ENCODE data around the gene EN1.

EN1 gene

DNA sequence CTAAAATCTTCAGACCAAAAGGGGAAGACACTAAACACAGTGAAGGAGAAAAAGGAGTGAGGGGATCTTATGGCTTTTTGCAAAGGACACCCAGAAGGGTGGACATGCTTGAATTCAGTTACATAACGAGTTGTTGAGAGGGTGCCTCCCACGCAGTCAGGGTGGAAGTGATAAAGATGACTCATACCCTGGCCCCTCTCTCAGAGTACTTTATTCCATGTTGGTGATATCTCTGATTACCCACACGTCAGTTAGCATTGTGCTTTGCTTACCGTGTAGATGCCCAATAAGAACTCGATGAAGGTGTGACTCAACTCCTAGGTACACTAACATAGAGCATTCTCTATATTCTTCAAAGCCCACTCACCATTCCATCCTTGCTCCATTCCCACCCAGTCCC is 44.4 kb downstream of the EN1 start:
- no peak for DNase-seq (ENCODE audit: low read depth)
- TF ChIP-seq, protein P1, sequence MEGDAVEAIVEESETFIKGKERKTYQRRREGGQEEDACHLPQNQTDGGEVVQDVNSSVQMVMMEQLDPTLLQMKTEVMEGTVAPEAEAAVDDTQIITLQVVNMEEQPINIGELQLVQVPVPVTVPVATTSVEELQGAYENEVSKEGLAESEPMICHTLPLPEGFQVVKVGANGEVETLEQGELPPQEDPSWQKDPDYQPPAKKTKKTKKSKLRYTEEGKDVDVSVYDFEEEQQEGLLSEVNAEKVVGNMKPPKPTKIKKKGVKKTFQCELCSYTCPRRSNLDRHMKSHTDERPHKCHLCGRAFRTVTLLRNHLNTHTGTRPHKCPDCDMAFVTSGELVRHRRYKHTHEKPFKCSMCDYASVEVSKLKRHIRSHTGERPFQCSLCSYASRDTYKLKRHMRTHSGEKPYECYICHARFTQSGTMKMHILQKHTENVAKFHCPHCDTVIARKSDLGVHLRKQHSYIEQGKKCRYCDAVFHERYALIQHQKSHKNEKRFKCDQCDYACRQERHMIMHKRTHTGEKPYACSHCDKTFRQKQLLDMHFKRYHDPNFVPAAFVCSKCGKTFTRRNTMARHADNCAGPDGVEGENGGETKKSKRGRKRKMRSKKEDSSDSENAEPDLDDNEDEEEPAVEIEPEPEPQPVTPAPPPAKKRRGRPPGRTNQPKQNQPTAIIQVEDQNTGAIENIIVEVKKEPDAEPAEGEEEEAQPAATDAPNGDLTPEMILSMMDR (IDR thresholded peaks at IDR 0.05; ENCODE audit: low read length, missing control alignments): no peak
- no peak overlapping the region for H3K4me3 ChIP-seq (replicated peaks; ENCODE audit: low read depth, low read length)

DNA sequence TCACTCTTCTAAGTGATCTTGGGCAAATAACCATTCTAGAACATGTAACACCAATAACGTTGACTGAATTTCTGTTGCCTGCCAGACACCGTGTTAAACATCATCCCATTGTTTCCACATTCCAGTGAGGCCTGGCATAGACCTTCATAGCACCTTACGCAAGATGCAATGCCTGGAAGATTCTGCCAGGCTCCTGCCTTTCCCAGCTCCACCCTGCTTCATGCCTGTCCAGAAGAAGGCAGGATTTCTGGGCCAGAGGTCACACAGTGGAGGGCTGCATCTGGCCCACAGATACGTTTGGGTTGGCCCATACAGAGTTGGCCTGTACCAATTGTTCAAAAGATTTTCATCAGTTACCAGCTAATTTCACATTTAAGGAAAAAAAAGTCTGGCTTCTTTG is 46.3 kb downstream of the EN1 start:
- TF ChIP-seq, protein P1 (IDR thresholded peaks at IDR 0.05; ENCODE audit: low read length, missing control alignments): no peak
- no peak for DNase-seq (ENCODE audit: low read depth)
- H3K4me3 ChIP-seq (replicated peaks; ENCODE audit: low read depth, low read length): no peak overlapping the region

DNA sequence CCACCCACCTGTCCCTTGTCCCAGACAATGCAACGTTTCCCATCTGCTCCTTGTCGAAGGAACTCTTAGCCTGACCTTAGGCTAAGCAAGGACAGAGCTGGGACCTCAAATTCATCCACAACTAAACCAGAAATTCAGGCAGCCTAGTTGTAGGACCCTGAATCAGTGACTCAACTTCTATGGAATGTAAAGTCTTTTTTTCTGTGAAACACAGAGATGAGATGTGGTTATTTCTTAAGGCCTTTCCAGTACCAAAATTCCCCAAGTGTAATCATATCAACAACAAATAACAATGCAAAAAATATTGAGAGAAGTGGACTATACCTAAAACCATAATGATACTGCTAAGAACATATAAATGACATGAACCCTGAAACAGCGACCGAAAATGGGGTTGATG is 46.7 kb downstream of the EN1 start:
- TF ChIP-seq, protein P1 (IDR thresholded peaks at IDR 0.05; ENCODE audit: low read length, missing control alignments): no peak
- no peak for DNase-seq (ENCODE audit: low read depth)
- H3K4me3 ChIP-seq (replicated peaks; ENCODE audit: low read depth, low read length): no peak overlapping the region

DNA sequence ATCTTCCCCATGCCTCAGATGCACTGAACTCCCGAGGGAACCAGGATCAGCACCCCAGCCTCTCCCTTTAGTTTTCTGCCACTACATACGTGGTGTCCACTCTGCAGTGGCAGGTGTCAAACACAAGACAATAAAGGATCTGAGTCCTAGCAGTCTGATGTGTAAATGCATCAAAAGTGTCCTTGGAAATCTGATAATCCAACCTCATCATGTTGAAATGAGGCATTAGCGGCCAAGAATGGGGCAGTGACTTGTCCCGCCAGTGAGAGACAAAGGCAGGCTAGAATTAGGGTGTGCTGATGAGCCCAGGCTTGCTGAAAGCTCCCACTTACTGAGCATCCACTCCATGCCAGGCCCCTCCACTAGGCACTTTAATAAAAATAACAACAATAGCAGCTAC is 52.9 kb downstream of the EN1 start:
- DNase-seq (ENCODE audit: low read depth): no peak
- TF ChIP-seq, protein P1 (IDR thresholded peaks at IDR 0.05; ENCODE audit: low read length, missing control alignments): no peak

More for the DNA sequence above, 52.9 kb downstream of the EN1 start:
- H3K4me3 ChIP-seq (replicated peaks; ENCODE audit: low read depth, low read length): no peak overlapping the region
